Suprapubic skin (tissue), 4 donors: ENCODE data around the gene LENEP. TPM values are rescaled to one million over a fixed set of nuclear protein-coding genes. Genes with fewer than 3 reads are reported as not detected.

Experiments
- DNase-seq, 2 donors: peaks; one replicate each; pipeline ENCODE4 v3.0.0-alpha.2; 2019; ENCODE audit warnings: low spot score in 2 of 2
- H3K27ac ChIP-seq: fragments of 200-600 bp; sonication (generic); one replicate; pipeline ENCODE4 v1.5.1; 2019
- H3K27me3 ChIP-seq: fragments of 200-600 bp; sonication (generic); one replicate; pipeline ENCODE4 v1.5.1; 2019
- H3K36me3 ChIP-seq: fragments of 200-600 bp; sonication (generic); one replicate; pipeline ENCODE4 v1.5.1; 2019
- H3K4me1 ChIP-seq: fragments of 200-600 bp; sonication (generic); one replicate; pipeline ENCODE4 v1.5.1; 2019
- H3K4me3 ChIP-seq: fragments of 200-600 bp; sonication (generic); one replicate; pipeline ENCODE4 v1.5.1; 2019; ENCODE audit warnings: mild to moderate bottlenecking
- H3K9me3 ChIP-seq: fragments of 200-600 bp; sonication (generic); one replicate; pipeline ENCODE4 v1.5.1; 2019
- EP300 ChIP-seq: sonication (generic); formaldehyde crosslinking; IDR thresholded peaks from one replicate; pipeline ENCODE4 v1.6.1; 2017; ENCODE audit warnings: antibody characterized with exemption
- POLR2A ChIP-seq, 2 donors: fragments of 450-650 bp; IDR thresholded peaks; one replicate each; pipeline ENCODE4 v1.6.1; 2017; ENCODE audit warnings: antibody characterized with exemption in 2 of 2, mild to moderate bottlenecking in 2 of 2, moderate library complexity in 2 of 2
- POLR2AphosphoS5 ChIP-seq, 3 donors: sonication (generic); formaldehyde crosslinking; IDR thresholded peaks; one replicate each; pipeline ENCODE4 v1.6.1; 2017; ENCODE audit warnings: antibody characterized with exemption in 3 of 3
- WGBS: methylation state at CpG from one replicate; pipeline ENCODE4 v1.1.5; 2018; 5-methylcytosine and 5-hydroxymethylcytosine counted together
- total RNA-seq, 4 donors: library from RNA; depleted of rRNA; stranded (reverse); fragments of >200 nt; gene quantifications; one replicate each; pipeline ENCODE4 v1.1.0, GENCODE V29; 2016
- TF ChIP-seq, protein P1 (sequence below), 2 donors: fragments of 200-600 bp in 1 of 2; fragments of 450-650 bp in 1 of 2; sonication (generic) in 1 of 2; IDR thresholded peaks; one replicate each; pipeline ENCODE4 v1.5.1; 2016 to 2019; ENCODE audit warnings: antibody characterized with exemption in 2 of 2, mild to moderate bottlenecking in 1 of 2, moderate library complexity in 1 of 2

The LENEP gene
- total RNA-seq, 4 donors from 2014 or later: 3.0 TPM; not detected in 3

DNA sequence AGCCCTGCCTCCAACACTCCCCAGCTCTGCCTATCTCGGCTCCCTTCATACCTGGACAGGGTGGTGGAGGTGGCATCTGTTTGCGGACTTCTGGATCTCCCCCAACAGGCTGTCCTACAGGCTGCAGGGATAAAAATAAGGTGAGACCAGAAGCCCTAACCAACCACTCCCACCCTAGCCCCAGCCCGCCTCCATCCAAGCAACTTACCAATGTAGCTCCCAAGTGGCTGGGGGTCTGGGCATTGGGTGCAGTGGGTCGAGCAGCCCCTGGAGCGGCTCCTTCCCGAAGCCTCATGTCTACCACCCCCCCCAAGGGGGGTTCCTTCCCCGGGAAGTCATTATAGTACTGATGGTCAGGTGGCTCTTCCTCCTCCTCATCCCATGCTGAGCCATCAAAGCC, 27.3 kb upstream of the LENEP start:
- Histone ChIP-seq H3K4me3 (no peak overlapping the region), H3K4me1 (peaks cover 54% of the 10 kb centered on the region), H3K27ac (no peak overlapping the region), H3K27me3 (no peaks in the 10 kb centered on the region), H3K9me3 (no peaks in the 10 kb centered on the region), H3K36me3 (peaks cover 62% of the 10 kb centered on the region)
- no peak for TF ChIP-seq POLR2A (IDR thresholded peaks at IDR 0.05)
- TF ChIP-seq, protein P1, sequence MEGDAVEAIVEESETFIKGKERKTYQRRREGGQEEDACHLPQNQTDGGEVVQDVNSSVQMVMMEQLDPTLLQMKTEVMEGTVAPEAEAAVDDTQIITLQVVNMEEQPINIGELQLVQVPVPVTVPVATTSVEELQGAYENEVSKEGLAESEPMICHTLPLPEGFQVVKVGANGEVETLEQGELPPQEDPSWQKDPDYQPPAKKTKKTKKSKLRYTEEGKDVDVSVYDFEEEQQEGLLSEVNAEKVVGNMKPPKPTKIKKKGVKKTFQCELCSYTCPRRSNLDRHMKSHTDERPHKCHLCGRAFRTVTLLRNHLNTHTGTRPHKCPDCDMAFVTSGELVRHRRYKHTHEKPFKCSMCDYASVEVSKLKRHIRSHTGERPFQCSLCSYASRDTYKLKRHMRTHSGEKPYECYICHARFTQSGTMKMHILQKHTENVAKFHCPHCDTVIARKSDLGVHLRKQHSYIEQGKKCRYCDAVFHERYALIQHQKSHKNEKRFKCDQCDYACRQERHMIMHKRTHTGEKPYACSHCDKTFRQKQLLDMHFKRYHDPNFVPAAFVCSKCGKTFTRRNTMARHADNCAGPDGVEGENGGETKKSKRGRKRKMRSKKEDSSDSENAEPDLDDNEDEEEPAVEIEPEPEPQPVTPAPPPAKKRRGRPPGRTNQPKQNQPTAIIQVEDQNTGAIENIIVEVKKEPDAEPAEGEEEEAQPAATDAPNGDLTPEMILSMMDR (IDR thresholded peaks at IDR 0.05): no peak
- TF ChIP-seq EP300: no peak
- TF ChIP-seq POLR2AphosphoS5 (IDR thresholded peaks at IDR 0.05): no peak
- 80% methylated on average over 6 of the region's 7 CpGs for WGBS
- no peak for DNase-seq

DNA sequence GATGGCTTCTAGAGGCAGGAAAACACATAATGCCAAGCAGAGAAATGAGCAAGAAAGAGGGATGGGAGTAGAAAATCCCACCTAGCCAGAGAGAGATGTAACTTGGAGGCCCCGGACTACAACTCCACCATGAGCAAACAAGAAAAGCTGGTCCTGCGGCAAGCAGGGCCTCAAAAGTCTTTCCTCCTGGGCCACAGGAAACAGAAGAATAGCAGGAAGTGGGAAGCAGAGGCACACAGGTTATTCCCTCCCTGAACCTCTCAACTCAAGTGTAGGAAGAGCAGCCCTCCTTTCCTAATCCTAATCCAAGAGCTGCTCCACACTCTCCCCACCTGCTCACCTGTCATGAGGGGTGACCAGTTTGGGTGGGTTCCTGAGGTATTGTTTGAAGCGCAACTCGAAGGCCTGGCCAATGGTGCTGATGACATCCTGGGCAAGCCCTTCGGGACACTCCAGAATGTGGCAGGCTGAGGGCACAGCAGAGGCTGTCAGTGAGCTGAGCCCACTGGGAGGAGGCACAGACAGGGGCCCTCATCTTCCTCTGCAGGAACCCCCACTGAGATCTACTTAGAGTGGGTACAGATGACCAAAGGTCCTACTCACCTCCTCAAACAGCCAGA, 25.9 kb upstream of the LENEP start:
- Histone ChIP-seq H3K4me1 (peaks cover 60% of the 10 kb centered on the region), H3K36me3 (peaks cover 62% of the 10 kb centered on the region), H3K4me3 (no peak overlapping the region), H3K27ac (peak overlapping the region; percentile 3), H3K27me3 (no peaks in the 10 kb centered on the region), H3K9me3 (no peaks in the 10 kb centered on the region)
- TF ChIP-seq EP300: no peak
- TF ChIP-seq POLR2A (IDR thresholded peaks at IDR 0.05): no peak
- TF ChIP-seq, protein P1 (IDR thresholded peaks at IDR 0.05): no peak
- TF ChIP-seq POLR2AphosphoS5 (IDR thresholded peaks at IDR 0.05): no peak
- 74% methylated on average over 5 of the region's 5 CpGs for WGBS
- DNase-seq: no peak

- H3K4me1 ChIP-seq: peaks cover 59% of the 10 kb centered on the region
Measured at GRCh38 chr1:154968731-154969130, 24.7 kb upstream of the LENEP start.

DNA sequence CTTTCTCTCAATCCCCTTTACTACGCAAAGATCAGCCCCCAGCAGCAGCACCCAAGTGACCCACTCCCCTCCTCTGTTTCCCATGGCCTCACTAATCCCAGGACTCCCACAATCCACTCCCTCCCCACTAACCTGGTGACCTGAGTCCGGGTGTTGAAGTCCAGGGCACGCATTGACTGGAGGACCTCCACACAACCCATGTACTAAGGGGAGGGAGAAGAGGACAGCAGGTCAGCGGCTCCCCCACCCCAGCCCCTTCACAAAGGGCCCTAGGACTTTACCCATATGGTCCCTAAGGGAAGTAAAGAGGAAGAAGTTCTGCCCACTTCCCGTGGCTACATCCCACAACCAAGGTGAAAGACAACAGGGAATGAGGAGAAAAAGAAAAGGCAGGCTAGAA, 24.1 kb upstream of the LENEP start:
- no peaks in the 10 kb centered on the region for H3K27me3 ChIP-seq
- H3K4me1 ChIP-seq: peaks cover 59% of the 10 kb centered on the region
- no peaks in the 10 kb centered on the region for H3K9me3 ChIP-seq
- peaks cover 46% of the 10 kb centered on the region for H3K36me3 ChIP-seq
- 56% methylated on average over 5 of the region's 5 CpGs for WGBS
- DNase-seq: no peak
- H3K4me3 ChIP-seq: peak overlapping the region; percentile 46
- peak overlapping the region; percentile 16 for H3K27ac ChIP-seq
- TF ChIP-seq POLR2A (IDR thresholded peaks at IDR 0.05) (no peak), EP300 (no peak), POLR2AphosphoS5 (IDR thresholded peaks at IDR 0.05) (no peak)
- TF ChIP-seq, protein P1 (IDR thresholded peaks at IDR 0.05): no peak

More at GRCh38 chr1:154968731-154969130, 24.7 kb upstream of the LENEP start:
- Histone ChIP-seq H3K9me3 (no peaks in the 10 kb centered on the region), H3K27ac (peak overlapping the region; percentile 16), H3K36me3 (peaks cover 51% of the 10 kb centered on the region), H3K27me3 (no peaks in the 10 kb centered on the region), H3K4me3 (peak overlapping the region; percentile 46)
- WGBS: 87% methylated on average over 3 of the region's 3 CpGs
- TF ChIP-seq POLR2A (IDR thresholded peaks at IDR 0.05) (no peak), EP300 (no peak), POLR2AphosphoS5 (IDR thresholded peaks at IDR 0.05) (no peak)
- TF ChIP-seq, protein P1 (IDR thresholded peaks at IDR 0.05): no peak
- DNase-seq: no peak

DNA sequence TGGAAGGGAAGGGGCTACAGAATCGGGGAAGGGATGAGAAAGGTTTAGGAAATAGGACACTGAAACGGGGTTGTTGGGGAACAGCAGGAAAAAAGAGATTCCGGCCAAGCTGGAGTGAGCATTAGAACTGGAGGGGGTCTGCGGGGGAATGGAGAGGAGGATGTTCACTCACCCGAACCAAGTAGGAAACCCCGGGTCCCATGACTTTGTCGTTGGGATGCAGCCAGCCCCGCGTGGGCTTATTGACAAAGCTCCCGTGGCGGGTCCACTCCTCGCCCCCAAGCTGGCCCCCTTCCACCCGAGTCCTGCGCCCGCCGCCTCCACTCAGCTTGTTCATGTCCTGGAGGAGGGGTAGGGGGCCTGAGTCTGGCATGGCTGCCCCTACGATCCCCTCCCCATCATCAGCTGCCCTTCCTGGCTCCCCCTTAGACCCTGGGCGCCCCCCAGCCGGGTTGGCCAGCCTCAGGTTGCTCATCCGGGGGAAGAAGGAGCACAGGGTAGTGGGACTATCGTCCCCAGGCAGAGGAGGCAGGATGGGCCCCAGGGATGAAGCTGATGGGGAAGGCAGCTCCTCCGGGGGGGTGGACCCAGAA, 23.4 kb upstream of the LENEP start:
- no peak for TF ChIP-seq EP300
- no peak for TF ChIP-seq POLR2A (IDR thresholded peaks at IDR 0.05)
- no peak for TF ChIP-seq POLR2AphosphoS5 (IDR thresholded peaks at IDR 0.05)
- TF ChIP-seq, protein P1 (IDR thresholded peaks at IDR 0.05): no peak
- Histone ChIP-seq H3K9me3 (no peaks in the 10 kb centered on the region), H3K27me3 (no peaks in the 10 kb centered on the region), H3K4me3 (peak overlapping the region; percentile 46), H3K4me1 (peaks cover 59% of the 10 kb centered on the region), H3K27ac (peak overlapping the region; percentile 97), H3K36me3 (peaks cover 39% of the 10 kb centered on the region)
- WGBS: 43% methylated on average over 18 of the region's 22 CpGs
- peak in 1 of 2 donors; percentile 84 for DNase-seq
